ENCODE results near the gene PTPRF.
A peak's percentile ranks its signal among the peaks of the same experiment; 100 is the strongest.

The PTPRF gene

GRCh38 chr1:43505077-43505780 is 25.5 kb upstream of the PTPRF start:
- Histone ChIP-seq H3K79me1 (ENCODE audit: low read length) (no peaks in the 10 kb centered on the region), H3K9ac (ENCODE audit: low read length) (no peak overlapping the region), H3K4me3 (ENCODE audit: low read depth, low read length) (no peak overlapping the region), H3K36me3 (ENCODE audit: control insufficient read depth in 1 of 2, insufficient read depth in 2 of 2, low read length in 2 of 2) (no peaks in the 10 kb centered on the region), H2AK5ac (ENCODE audit: low read length) (no peak overlapping the region), H3K14ac (ENCODE audit: low read length) (no peak overlapping the region), H3K4me2 (ENCODE audit: low read length) (no peak overlapping the region), H3K27ac (ENCODE audit: low read depth, low read length) (no peak overlapping the region), H3K4ac (ENCODE audit: low read depth, low read length) (no peak overlapping the region), H2BK120ac (ENCODE audit: insufficient read depth, low read length, poor library complexity) (no peak overlapping the region), H4K12ac (ENCODE audit: low read depth, low read length) (no peak overlapping the region), H2AFZ (ENCODE audit: insufficient read depth, low read length, poor library complexity) (no peak overlapping the region), H3K9me3 (ENCODE audit: insufficient read depth, low read depth, low read length) (peaks cover 5% of the 10 kb centered on the region), H2BK5ac (ENCODE audit: low read depth, low read length, poor library complexity) (no peak overlapping the region), H3K18ac (ENCODE audit: low read length) (no peak overlapping the region), H3K79me2 (ENCODE audit: control insufficient read depth, insufficient read depth, low read length, poor library complexity) (no peaks in the 10 kb centered on the region), H4K8ac (ENCODE audit: low read depth, low read length) (no peak overlapping the region), H2BK12ac (ENCODE audit: low read length) (no peak overlapping the region), H3K23ac (ENCODE audit: low read length) (no peak overlapping the region), H3K27me3 (ENCODE audit: insufficient read depth, low read length) (no peaks in the 10 kb centered on the region), H3K4me1 (ENCODE audit: control insufficient read depth in 1 of 2, insufficient read depth in 2 of 2, low read length in 2 of 2) (peaks cover 0 to 2% of the 10 kb centered on the region in 2 experiments), H4K91ac (ENCODE audit: low read depth, low read length) (no peak overlapping the region)
- WGBS (ENCODE audit: extremely low coverage, insufficient coverage, insufficient read length) = no CpG with 5 or more reads among the region's 10 CpGs
- no peak for DNase-seq

- Histone ChIP-seq H4K91ac (ENCODE audit: low read depth, low read length) (no peak overlapping the region), H2BK120ac (ENCODE audit: insufficient read depth, low read length, poor library complexity) (no peak overlapping the region), H2AK5ac (ENCODE audit: low read length) (no peak overlapping the region), H3K23ac (ENCODE audit: low read length) (no peak overlapping the region), H3K4me1 (ENCODE audit: control insufficient read depth in 1 of 2, insufficient read depth in 2 of 2, low read length in 2 of 2) (peaks cover 0 to 2% of the 10 kb centered on the region in 2 experiments), H3K18ac (ENCODE audit: low read length) (no peak overlapping the region), H2BK12ac (ENCODE audit: low read length) (no peak overlapping the region), H3K9me3 (ENCODE audit: insufficient read depth, low read depth, low read length) (peaks cover 3% of the 10 kb centered on the region), H3K27me3 (ENCODE audit: insufficient read depth, low read length) (no peaks in the 10 kb centered on the region), H3K14ac (ENCODE audit: low read length) (no peak overlapping the region), H3K4ac (ENCODE audit: low read depth, low read length) (no peak overlapping the region), H3K27ac (ENCODE audit: low read depth, low read length) (no peak overlapping the region), H3K4me2 (ENCODE audit: low read length) (no peak overlapping the region), H2AFZ (ENCODE audit: insufficient read depth, low read length, poor library complexity) (no peak overlapping the region), H3K79me1 (ENCODE audit: low read length) (no peaks in the 10 kb centered on the region), H3K79me2 (ENCODE audit: control insufficient read depth, insufficient read depth, low read length, poor library complexity) (no peaks in the 10 kb centered on the region), H2BK5ac (ENCODE audit: low read depth, low read length, poor library complexity) (no peak overlapping the region), H3K36me3 (ENCODE audit: control insufficient read depth in 1 of 2, insufficient read depth in 2 of 2, low read length in 2 of 2) (no peaks in the 10 kb centered on the region), H4K8ac (ENCODE audit: low read depth, low read length) (no peak overlapping the region), H3K4me3 (ENCODE audit: low read depth, low read length) (no peak overlapping the region), H4K12ac (ENCODE audit: low read depth, low read length) (no peak overlapping the region), H3K9ac (ENCODE audit: low read length) (no peak overlapping the region)
- DNase-seq = no peak
- WGBS (ENCODE audit: extremely low coverage, insufficient coverage, insufficient read length) = no CpG with 5 or more reads among the region's 6 CpGs
These were observed 24.4 kb upstream of the PTPRF start for GRCh38 chr1:43506233-43506632.

- Histone ChIP-seq H3K14ac (ENCODE audit: low read length) (no peak overlapping the region), H3K4me3 (ENCODE audit: low read depth, low read length) (no peak overlapping the region), H3K79me2 (ENCODE audit: control insufficient read depth, insufficient read depth, low read length, poor library complexity) (no peaks in the 10 kb centered on the region), H3K9me3 (ENCODE audit: insufficient read depth, low read depth, low read length) (peaks cover 3% of the 10 kb centered on the region), H4K12ac (ENCODE audit: low read depth, low read length) (no peak overlapping the region), H2BK5ac (ENCODE audit: low read depth, low read length, poor library complexity) (no peak overlapping the region), H2AK5ac (ENCODE audit: low read length) (no peak overlapping the region), H4K8ac (ENCODE audit: low read depth, low read length) (no peak overlapping the region), H2BK120ac (ENCODE audit: insufficient read depth, low read length, poor library complexity) (no peak overlapping the region), H3K27me3 (ENCODE audit: insufficient read depth, low read length) (no peaks in the 10 kb centered on the region), H2BK12ac (ENCODE audit: low read length) (no peak overlapping the region), H3K4me1 (ENCODE audit: control insufficient read depth in 1 of 2, insufficient read depth in 2 of 2, low read length in 2 of 2) (peaks cover 0 to 2% of the 10 kb centered on the region in 2 experiments), H3K36me3 (ENCODE audit: control insufficient read depth in 1 of 2, insufficient read depth in 2 of 2, low read length in 2 of 2) (no peaks in the 10 kb centered on the region), H2AFZ (ENCODE audit: insufficient read depth, low read length, poor library complexity) (no peak overlapping the region), H4K91ac (ENCODE audit: low read depth, low read length) (no peak overlapping the region), H3K18ac (ENCODE audit: low read length) (no peak overlapping the region), H3K27ac (ENCODE audit: low read depth, low read length) (no peak overlapping the region), H3K4me2 (ENCODE audit: low read length) (no peak overlapping the region), H3K9ac (ENCODE audit: low read length) (no peak overlapping the region), H3K23ac (ENCODE audit: low read length) (no peak overlapping the region), H3K4ac (ENCODE audit: low read depth, low read length) (no peak overlapping the region), H3K79me1 (ENCODE audit: low read length) (no peaks in the 10 kb centered on the region)
- no peak for DNase-seq
- WGBS (ENCODE audit: extremely low coverage, insufficient coverage, insufficient read length) = no CpG with 5 or more reads among the region's 5 CpGs
These were observed 23.1 kb upstream of the PTPRF start for GRCh38 chr1:43507296-43508295.

GRCh38 chr1:43509007-43509739 is 21.5 kb upstream of the PTPRF start:
- H4K91ac ChIP-seq (ENCODE audit: low read depth, low read length) = no peak overlapping the region

More at GRCh38 chr1:43509007-43509739, 21.5 kb upstream of the PTPRF start:
- no peak overlapping the region for H3K23ac ChIP-seq (ENCODE audit: low read length)
- no peaks in the 10 kb centered on the region for H3K9me3 ChIP-seq (ENCODE audit: insufficient read depth, low read depth, low read length)
- H3K79me1 ChIP-seq (ENCODE audit: low read length) = no peaks in the 10 kb centered on the region
- H4K12ac ChIP-seq (ENCODE audit: low read depth, low read length) = no peak overlapping the region
- no peak overlapping the region for H3K18ac ChIP-seq (ENCODE audit: low read length)
- no peak overlapping the region for H3K27ac ChIP-seq (ENCODE audit: low read depth, low read length)
- H3K14ac ChIP-seq (ENCODE audit: low read length) = no peak overlapping the region
- no peak overlapping the region for H4K8ac ChIP-seq (ENCODE audit: low read depth, low read length)
- H3K4me2 ChIP-seq (ENCODE audit: low read length) = no peak overlapping the region
- WGBS (ENCODE audit: extremely low coverage, insufficient coverage, insufficient read length) = no CpG with 5 or more reads among the region's 4 CpGs
- H3K9ac ChIP-seq (ENCODE audit: low read length) = no peak overlapping the region
- H3K79me2 ChIP-seq (ENCODE audit: control insufficient read depth, insufficient read depth, low read length, poor library complexity) = no peaks in the 10 kb centered on the region
- no peak overlapping the region for H2BK12ac ChIP-seq (ENCODE audit: low read length)
- H2BK120ac ChIP-seq (ENCODE audit: insufficient read depth, low read length, poor library complexity) = no peak overlapping the region
- H3K27me3 ChIP-seq (ENCODE audit: insufficient read depth, low read length) = no peaks in the 10 kb centered on the region
- H3K4me1 ChIP-seq (ENCODE audit: control insufficient read depth in 1 of 2, insufficient read depth in 2 of 2, low read length in 2 of 2) = peaks cover 0 to 2% of the 10 kb centered on the region in 2 experiments
- H3K4me3 ChIP-seq (ENCODE audit: low read depth, low read length) = no peak overlapping the region
- DNase-seq = peak in 1 of 2 donors; percentile 46
- no peaks in the 10 kb centered on the region for H3K36me3 ChIP-seq (ENCODE audit: control insufficient read depth in 1 of 2, insufficient read depth in 2 of 2, low read length in 2 of 2)
- no peak overlapping the region for H2BK5ac ChIP-seq (ENCODE audit: low read depth, low read length, poor library complexity)
- H2AFZ ChIP-seq (ENCODE audit: insufficient read depth, low read length, poor library complexity) = no peak overlapping the region
- H2AK5ac ChIP-seq (ENCODE audit: low read length) = no peak overlapping the region
- no peak overlapping the region for H3K4ac ChIP-seq (ENCODE audit: low read depth, low read length)

Measured in trophoblast cell (in vitro differentiated cells and primary cell).